ENCODE results near the gene GGTLC2.
"Not testable (repeated sequence)": the region's sequence is repeated elsewhere in the genome, so short reads cannot be mapped to it uniquely, and the experiment has no call there.

GRCh38 chr22:22636260-22636659 is 8.2 kb upstream of the GGTLC2 start:
- not testable (repeated sequence) for TF ChIP-seq EZH2 (optimal IDR thresholded peaks at IDR 0.05; ENCODE audit: low read depth, low read length)
- peak; percentile 23; the same call in 1 of the 2 replicates for TF ChIP-seq CTCF (IDR thresholded peaks at IDR 0.05; ENCODE audit: low read length)

All from MM.1S (cell line).